Measurements from ENCODE around the gene TIFAB.

Gene TIFAB

DNA sequence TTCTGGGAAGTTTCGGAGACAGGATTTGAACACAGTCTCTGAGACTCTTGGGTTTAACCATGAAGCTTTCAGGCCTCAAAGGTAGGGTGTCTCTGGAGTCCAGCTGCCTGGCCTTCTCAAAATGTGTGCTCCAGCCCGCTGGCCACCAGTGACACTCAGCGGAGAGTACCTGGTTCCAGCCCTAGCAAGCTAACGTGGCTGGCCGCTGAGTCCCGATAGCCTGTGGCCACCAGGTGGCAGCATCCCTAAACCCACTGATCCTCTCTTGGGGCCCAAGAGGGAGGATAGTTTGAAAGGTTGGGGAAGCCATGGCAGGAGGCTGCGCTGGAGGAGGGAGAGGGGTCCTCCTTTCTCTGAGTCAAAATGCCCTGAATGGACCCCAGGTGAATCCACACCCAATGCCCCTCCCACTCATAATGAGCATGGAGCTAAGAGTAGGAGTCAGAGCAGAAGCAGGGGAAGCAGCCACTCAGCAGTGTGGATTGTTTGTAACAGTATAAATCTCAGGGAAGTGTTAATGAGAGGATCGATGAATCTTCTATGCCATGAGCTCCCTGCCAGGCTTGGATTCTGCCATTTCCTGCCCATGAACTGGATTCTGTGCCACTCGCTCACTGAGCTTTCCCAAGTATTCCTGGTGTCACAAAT is 5.4 kb upstream of the TIFAB start:
- no peak for DNase-seq

DNA sequence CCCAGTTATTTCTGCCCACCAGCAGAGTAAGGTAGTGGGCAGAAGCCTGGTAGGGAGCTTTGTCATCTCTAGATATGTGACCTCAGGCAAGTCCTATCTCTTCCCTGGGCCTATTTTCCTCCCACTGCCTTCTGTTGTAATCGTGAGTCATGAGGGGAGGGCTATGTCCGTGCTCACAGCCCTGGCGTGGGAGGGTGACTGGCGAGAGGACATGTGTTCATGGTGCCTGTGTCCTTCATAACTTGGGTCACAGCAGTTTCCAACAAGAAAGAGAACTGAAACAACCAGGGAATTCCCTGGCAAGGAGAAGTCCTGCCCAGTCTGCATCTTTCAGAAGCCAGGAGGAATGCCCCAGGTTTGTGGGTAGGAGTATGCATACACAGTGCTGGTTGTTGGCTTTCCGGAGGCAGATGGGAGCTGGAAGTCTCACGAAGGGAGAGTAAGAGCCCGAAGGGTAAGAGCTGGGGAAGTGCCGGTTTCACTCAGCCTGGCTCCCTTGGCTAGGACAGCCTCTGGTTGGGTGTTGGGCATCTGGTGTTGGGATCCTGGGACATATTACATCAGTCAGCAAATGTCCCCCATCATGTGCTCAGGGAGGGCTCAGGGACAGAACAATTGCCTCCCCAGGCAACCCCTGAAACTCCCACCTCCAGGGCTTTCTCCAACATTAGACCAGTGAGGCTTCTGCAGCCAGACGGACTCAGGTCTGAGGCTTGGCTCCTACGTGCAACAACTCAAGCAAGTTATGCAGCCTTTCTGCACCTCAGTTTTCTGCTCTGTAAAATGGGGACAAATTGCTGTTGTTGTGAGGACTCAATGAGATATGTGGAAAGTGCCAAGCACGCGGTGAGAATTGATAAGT is 4.3 kb upstream of the TIFAB start:
- DNase-seq: no peak

DNA sequence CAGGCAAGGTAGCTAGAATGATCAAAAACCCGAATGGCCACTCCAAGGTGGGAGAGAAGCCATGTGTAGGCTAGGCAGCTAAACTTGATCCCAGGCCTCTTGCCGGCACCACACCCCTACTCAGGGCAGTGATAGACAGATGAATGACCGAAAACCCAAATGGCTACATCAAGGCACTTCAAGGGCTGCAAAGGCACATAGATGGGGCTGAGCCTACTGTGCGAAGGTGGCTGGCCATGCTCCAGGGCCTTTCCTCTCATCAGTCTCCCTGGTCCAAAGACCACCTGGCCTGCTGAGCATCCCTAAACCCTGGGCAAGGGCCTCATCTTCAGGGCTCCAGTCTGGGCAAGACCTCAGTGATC is 3.7 kb upstream of the TIFAB start:
- no peak for DNase-seq

DNA sequence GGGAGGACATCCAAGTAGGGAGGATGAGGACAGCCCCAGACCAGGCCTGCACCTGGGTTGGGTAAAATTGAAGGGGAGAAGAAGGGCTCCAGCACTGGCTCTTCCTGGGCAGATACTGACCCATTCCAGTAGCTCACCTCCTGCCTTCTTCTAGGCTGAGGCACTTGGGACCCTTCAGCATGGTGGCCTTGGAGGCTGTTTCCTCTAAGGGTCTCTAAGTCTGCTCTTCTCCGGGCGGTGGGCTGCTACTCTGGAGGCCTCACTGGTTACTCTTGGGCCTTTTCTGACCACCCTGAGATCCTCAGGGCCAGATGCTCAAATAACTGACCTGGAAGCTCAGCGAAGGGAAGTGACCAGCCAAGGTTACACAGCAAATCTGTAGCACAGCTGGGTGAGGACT is 2.8 kb upstream of the TIFAB start:
- DNase-seq: no peak

DNA sequence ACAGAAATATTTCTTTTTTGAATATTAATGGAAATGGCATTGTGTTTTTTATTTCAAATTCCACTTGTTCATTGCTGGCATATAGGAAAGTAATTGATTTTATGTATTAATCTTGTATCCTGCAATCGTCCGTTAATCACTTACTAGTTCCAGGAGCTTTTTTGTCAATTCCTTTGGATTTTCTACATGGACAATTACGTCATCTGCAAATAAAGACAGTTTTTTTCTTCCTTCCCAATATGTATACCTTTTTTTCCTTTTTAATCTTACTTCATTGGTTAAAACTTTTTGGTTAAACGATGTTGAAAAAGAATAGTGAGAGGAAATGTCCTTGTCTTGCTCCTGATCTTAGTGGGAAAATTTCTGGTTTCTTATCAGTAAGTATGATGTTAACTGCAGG is 1.5 kb upstream of the TIFAB start:
- no peak for DNase-seq

DNA sequence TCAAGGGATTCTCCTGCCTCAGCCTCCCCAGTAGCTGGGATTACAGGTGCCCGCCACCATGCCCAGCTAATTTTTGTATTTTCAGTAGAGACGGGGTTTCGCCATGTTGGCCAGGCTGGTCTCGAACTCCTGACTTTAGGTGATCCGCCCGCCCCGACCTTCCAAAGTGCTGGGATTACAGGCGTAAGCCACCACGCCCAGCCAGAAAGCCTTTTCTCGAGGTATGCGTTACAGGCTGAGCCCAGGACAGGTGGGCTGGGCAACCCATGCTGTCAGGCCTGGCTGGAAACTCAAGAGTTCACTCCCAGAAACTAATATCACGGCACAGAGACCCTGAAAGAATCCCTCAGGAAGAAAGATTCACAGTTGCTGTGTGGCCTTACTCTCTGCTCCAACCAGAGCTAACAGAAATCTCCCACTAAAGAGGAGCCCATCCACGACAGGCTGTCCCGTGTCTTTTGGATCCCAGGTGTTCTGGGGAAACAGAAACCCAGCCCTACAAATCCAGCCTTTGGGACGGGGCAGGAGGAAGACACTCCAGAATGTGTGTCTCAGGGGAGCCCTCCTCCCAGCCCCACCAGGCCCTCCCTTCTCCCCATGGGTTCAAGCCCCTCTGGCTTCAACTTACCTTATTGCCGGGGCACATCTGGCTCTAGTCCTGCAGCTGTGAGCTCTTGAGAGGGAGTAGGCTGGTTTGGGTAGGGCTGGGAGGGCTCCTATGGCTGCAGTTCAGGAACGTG is 400 bp downstream of the TIFAB start:
- DNase-seq: no peak

DNA sequence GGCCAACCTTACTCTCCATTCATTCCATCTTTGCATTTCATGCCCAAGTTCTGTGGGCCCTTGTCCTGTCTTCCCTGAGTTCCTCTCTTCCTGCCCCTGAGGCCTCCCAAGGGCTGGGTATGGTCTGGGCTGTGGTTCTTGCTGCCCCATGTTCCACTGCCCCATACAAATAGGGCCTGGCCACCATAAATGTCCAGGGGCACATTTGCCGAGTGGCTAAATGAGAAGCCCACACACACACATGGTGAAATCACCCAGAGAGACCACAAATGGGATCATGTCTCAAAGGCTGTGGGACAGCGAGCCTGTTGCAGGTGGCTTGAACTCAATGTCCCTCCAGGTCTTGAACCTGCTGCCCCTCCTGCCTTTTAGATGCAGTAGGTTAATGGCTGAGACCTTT is 1.2 kb downstream of the TIFAB start:
- DNase-seq: no peak

DNA sequence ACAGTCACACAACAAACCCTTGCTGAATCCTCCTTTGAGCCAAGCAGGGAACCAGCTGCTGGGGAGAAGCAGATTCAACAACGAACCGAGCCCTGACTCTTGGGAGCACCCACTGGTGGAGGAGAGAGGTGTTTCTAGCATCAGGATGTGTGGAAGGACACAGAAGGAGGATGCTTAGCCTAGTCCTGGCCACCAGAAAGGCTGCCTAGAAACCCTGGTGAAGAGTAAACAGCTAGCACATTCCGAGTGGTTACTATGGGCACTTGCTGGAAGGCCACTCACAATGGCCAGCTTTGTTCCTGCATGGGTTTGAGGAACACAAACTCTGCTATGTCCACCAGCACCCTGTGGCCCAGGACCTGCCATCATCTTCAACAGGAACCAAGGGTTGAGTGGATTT is 1.8 kb downstream of the TIFAB start:
- DNase-seq: no peak

DNA sequence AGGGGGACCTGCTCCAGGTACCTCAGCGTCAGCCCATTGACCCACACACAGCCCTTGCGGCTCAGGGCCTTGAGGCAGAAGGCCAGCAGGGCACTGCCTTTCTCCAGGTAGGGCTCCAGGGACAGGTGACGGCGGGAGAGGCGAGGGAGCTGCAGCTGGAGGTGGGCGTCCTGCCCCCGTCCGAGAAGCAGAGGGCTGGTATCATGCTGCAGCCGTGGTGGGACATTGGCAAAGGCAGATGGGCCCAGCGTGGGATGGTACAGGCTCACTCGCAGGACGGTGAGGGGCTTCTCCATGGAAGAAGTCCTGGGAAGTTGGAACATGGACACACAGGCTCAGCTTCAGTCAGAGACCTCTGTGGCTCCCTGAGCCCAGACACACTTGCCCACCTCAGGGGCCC is 2.5 kb downstream of the TIFAB start:
- DNase-seq: no peak

DNA sequence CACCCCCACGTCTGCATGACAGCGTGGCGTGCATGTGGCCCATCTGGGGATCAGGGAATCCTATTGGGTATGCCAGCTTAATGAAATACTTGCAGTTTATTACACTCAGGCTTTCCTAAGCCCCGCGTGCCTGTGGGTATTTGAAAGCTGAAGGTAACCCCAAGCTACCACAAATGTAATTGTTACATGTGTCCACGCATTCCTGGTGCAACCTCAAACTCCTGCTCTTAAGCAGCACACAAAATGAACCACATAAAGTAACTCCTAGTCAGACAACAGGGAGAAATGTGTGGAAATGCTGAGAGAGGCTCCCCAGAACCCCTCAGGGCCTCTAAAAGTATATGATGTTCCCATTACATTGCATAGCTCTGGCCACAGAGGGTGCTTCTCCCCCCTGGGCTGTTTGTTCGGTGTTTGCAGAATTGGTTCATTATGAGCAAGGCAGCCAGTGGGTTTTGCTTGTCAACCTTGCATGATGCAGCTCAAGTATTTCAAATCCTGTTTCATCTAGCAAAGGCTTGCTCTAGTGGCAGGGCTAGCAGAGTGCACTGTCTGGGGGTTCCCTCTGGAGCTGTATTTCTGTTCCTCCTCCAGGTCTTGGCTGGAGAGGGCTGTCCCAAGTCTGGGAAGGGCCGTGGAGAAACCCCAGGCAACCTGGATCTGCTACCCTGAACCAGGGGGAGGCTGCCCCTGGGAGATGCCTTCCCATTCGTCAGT is 3.2 kb downstream of the TIFAB start:
- no peak for DNase-seq

DNA sequence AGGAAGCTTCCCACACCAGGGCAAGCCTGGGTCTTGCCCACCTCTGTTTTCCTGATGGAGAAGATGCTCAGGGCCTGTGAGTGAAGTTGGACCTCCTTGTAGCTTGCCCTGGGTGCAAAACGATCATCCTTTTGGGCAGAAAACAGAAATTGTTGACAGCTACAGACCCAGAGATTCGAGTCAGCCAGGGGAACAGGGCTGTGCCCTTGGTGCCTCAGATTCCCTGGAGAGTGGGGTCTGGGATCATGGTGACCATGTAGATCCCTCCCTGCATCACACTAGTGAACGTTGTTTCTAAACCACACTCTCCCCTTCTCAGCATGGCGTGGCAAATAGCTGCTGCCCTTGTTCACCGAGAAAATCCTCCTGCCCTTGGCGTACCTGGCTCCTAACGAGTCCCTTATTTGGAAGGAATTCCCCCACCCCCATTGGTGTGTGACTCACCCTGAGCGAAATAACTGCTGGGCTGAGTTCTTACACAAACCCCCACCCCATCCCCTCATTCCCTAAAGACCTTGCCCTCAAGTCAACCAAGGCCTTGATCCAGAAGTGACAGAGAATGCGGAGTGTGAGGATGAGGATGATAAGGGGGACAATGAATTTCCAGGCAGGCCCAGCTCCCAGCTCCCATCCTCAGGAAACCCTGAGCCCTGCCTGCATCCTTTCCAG is 3.9 kb downstream of the TIFAB start:
- DNase-seq: no peak

DNA sequence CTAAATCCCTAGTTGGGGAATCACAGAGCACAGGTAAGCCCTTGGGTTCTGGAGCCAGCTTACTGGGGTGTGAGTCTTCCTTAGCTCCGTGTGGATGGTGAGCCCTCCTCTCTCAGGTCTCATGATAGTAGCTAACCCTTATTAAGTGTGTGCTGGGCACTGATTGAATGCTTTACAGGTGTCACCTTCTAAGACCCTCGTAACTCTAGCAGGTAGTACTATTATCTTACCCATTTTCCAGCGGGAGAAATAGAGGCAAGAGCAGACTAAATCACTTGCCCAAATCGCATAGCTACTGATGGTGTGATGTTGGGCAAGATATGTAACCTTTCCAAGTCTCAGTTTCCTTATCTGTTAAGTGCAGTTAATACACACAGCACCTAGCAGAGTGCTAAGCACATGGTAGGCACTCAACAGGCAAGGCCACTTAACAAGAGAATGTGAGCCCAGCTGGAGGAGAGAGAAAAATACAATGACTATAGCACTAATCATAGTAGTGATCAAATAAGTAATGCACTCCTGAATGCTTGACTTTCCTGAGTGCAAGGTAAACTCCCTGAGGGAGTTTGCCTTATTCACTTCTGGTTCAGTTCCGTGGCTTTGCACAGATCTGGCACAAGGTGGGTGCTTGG is 4.7 kb downstream of the TIFAB start, which contains the start of gene DCANP1:
Gene DCANP1, minus strand, starts transcription at position 51 of the 632 bp plus-strand sequence. CDS start 240 bp downstream, outside the sequence.
- no peak for DNase-seq

DNA sequence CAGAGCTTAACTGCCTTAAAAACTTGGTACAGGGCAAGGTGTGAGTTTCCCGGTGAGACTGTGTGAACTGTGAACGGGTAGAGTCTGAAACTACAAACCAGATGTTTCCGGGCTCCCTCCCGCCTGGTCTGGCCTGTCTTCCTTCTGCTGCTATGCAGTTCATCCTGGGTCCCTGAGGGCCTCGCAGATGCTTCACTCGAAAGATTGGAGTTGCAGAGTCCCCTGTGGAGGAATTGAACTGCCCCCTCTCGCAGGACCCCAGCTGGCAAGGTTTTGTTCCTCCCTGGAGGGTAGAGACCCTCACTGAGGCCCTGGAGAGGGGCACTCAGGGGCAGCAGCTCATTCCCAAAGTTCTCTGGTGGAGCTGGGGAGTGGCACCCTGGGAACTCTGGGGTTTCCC is 5.5 kb downstream of the TIFAB start:
- DNase-seq: no peak

DNA sequence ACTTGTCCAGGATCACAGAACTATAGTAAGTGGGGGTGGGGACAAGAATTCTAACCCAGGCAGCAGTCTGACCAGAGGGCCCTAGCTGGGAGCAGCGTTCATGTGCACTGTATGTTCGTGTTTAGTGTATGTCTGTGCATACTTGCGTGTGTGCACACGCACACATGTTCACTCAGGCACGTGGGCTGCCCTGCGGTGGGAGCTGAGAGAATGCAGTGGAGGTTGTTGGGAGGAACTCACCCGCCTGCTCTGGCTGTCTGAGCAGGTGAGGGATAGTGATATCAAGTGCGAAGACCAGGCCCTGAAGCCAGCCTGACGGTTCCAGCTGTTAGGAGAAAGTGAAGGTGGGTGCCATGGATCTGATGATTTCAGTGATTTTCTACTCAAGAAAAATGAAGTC is 5.9 kb downstream of the TIFAB start:
- DNase-seq: no peak

DNA sequence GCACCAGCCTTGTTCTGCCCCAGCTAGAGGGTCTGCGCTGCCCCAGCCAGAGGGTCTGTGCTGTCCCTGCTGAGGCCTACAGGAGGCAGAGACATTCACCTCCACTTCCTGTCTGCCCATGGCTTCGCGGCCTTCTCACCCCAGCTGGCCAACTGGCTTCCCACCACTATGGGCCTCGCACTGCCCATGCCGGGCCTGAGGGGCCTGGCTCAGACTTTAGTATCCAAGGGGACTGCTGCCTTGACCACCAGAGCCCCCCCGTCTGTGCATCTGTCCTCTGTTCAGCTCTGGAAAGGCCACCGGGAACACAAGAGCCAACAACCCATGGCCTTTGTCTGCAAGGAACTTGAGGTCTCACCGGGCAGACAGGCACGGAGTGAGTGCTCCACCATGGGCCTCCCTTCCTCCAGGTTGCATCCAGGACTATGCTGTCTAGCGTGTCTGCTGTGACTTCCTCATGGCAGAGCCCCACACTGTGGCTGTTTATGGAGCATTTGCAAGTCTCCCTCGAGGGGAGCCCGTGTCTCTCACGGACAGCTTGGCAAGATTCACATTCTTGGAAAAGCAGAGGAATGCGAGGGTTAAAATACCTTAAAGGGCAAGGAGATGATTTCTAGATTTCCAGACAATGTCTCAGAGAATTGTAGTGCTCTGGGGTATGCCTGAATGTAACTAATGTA is 6.7 kb downstream of the TIFAB start:
- no peak for DNase-seq

DNA sequence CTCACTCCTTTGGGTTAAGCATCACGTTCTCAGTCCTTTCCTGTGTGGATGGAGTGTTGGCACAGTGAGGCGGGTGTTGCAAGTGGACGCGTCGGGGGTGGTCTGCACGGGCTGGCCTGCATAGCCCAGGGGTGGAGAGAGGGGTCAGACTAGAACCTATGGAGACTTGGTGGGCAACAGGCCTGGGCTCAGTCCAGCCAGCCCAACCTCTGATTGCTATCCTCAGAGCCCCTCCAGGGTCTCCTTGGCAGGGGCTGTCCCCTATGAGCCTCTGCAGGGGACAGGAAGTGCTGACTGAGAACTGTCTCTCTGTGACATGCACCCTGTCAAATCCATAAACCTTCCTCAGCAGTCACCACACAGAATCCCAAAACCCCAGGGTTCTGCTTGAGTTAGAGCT is 7.3 kb downstream of the TIFAB start:
- no peak for DNase-seq

DNA sequence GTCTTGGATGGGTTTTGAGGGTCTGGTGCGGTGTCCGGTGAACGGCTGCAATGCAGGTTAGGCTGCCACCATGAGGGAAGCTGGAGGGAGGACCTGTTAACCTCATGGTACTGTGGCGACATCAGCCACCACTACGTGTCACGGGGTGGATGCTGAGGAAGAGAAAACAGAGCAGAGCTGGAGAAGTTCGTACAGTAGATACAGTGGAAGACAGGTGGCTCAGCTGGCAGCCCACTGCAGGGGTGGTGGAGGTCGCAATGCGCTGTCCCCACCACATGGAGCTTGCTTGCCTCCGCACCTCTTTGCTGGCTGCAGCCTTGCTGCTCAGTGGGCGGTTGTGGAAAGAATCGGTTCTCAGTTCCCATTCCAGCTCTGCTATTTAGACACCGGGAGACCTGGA is 7.8 kb downstream of the TIFAB start:
- DNase-seq: no peak

DNA sequence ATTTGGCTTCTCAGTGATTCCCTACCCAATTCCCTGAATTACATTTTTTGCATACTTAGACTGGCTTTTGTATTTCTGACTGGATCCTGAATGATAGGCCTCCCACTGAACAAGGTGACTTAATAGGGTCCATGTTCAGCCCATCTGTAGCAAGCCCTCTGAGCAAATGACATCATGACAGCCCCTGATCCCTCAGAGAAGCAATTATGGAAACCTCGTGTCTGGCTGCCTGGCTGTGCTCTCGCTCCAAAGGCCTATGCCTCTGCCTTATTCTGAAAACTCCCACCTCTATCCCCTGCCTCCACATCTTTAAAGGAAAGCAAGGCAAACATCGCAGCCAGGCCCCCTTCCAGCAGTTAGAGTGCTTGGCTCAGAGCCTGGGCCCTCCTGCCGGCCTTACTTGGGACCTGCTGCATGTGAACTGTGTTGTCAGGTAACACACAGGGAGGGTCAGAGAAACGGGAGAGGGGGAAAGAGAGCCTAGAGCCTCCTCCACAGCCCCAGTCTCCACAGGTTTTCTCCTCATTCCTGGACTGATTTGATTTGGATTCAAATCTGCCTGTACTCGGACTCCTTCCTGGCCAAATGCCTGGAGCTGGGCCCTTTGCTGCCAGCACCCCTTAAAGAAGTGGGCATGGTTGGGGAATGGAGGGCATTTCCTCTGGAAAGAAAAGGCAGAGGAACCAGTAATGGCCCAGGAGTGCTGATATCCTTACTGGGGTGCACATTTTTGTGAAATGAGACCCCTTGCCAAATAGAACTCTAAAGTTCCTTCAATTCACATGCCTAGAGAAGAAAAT is 8.8 kb downstream of the TIFAB start:
- no peak for DNase-seq

DNA sequence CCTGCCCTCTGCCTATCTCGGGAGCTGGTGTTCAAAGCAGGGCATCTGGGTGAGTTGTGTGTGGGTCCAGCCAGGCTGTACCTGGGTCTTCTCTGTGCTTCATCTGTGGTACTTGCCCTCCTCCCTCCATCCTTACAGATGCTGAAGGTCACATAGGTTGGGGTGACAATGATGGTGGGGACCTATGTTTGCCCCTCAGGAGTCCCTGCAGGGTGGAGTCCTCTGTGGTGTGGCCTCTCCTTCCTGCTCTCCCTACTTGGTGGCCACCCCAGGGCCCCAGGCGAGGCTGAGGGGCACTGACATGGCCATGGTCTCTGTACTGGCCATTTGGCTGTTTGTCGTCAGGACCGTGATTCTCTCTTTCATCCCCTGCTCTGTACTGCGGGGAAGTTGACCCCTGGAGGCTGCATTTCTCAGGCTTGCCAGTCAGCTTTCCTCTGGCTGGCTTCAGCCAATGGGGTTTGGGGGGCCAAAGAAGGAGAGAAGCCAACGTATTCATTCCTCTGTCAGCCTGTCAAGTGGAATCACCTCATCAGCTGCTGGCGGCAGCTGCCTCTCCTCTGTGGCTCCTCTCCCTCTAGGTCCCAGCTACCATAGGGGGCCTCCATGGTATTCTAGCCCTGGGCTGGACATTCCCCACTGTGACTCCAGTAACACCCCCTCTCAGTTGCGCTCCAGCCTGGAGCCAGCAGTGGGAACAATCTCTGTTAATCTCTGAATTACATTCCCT is 9.6 kb downstream of the TIFAB start:
- DNase-seq: no peak

DNA sequence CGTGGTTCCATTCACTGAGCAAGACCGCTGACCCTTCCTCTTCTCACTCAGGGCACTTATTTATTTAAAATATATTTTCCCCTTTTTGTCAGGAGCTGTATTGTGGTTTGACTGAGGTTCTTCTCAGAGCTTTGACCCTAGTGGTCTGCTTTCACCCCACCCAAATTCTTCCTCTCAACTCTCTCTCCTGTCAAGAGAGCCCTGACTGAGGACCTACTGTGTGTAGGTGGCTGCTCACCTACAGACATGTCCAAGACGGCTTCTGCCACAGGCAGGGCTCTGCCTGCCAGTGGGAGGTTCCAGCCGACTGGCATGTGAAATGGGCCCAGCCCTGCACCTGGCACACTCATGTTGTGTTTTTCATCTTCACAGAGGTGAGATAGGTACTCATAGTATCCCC is 10.2 kb downstream of the TIFAB start:
- DNase-seq: no peak
